ENCODE data around the gene MYO1H. TPM values are rescaled to one million over a fixed set of nuclear protein-coding genes. Genes with fewer than 3 reads are reported as not detected.

MYO1H gene
- total and polyA plus RNA-seq, 2 of the 13 experiments (the other 11 are each of a cell fraction or from before 2014, with no cell fraction given) = not detected

- TF ChIP-seq, protein P1, sequence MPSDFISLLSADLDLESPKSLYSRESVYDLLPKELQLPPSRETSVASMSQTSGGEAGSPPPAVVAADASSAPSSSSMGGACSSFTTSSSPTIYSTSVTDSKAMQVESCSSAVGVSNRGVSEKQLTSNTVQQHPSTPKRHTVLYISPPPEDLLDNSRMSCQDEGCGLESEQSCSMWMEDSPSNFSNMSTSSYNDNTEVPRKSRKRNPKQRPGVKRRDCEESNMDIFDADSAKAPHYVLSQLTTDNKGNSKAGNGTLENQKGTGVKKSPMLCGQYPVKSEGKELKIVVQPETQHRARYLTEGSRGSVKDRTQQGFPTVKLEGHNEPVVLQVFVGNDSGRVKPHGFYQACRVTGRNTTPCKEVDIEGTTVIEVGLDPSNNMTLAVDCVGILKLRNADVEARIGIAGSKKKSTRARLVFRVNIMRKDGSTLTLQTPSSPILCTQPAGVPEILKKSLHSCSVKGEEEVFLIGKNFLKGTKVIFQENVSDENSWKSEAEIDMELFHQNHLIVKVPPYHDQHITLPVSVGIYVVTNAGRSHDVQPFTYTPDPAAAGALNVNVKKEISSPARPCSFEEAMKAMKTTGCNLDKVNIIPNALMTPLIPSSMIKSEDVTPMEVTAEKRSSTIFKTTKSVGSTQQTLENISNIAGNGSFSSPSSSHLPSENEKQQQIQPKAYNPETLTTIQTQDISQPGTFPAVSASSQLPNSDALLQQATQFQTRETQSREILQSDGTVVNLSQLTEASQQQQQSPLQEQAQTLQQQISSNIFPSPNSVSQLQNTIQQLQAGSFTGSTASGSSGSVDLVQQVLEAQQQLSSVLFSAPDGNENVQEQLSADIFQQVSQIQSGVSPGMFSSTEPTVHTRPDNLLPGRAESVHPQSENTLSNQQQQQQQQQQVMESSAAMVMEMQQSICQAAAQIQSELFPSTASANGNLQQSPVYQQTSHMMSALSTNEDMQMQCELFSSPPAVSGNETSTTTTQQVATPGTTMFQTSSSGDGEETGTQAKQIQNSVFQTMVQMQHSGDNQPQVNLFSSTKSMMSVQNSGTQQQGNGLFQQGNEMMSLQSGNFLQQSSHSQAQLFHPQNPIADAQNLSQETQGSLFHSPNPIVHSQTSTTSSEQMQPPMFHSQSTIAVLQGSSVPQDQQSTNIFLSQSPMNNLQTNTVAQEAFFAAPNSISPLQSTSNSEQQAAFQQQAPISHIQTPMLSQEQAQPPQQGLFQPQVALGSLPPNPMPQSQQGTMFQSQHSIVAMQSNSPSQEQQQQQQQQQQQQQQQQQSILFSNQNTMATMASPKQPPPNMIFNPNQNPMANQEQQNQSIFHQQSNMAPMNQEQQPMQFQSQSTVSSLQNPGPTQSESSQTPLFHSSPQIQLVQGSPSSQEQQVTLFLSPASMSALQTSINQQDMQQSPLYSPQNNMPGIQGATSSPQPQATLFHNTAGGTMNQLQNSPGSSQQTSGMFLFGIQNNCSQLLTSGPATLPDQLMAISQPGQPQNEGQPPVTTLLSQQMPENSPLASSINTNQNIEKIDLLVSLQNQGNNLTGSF (CRISPR knock-in tag; IDR thresholded peaks at IDR 0.05) = no peak
- no peak for TF ChIP-seq ZNF660 (CRISPR knock-in tag; IDR thresholded peaks at IDR 0.05; ENCODE audit: borderline replicate concordance, low read depth)
- 0 out of 2 replicates have a peak, but pooled peaks have one; percentile 20 for TF ChIP-seq FOXK2 (IDR thresholded peaks at IDR 0.05)
- no peak for TF ChIP-seq DR1 (CRISPR knock-in tag; IDR thresholded peaks at IDR 0.05)
- TF ChIP-seq SYNCRIP (IDR thresholded peaks at IDR 0.05; ENCODE audit: insufficient read depth, low read depth, low read length) = no peak
- TF ChIP-seq, protein P2, sequence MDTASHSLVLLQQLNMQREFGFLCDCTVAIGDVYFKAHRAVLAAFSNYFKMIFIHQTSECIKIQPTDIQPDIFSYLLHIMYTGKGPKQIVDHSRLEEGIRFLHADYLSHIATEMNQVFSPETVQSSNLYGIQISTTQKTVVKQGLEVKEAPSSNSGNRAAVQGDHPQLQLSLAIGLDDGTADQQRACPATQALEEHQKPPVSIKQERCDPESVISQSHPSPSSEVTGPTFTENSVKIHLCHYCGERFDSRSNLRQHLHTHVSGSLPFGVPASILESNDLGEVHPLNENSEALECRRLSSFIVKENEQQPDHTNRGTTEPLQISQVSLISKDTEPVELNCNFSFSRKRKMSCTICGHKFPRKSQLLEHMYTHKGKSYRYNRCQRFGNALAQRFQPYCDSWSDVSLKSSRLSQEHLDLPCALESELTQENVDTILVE (CRISPR knock-in tag; IDR thresholded peaks at IDR 0.05) = no peak
- 0 out of 2 replicates have a peak, but pooled peaks have one; percentile 63 for TF ChIP-seq FOXC1 (CRISPR knock-in tag; IDR thresholded peaks at IDR 0.05; ENCODE audit: borderline replicate concordance)
- no peak for TF ChIP-seq MLX (CRISPR knock-in tag; IDR thresholded peaks at IDR 0.05)
- TF ChIP-seq MIXL1 (CRISPR knock-in tag; IDR thresholded peaks at IDR 0.05) = no peak
- TF ChIP-seq ZNF605 (CRISPR knock-in tag; IDR thresholded peaks at IDR 0.05) = no peak
- TF ChIP-seq NAIF1 (CRISPR knock-in tag; IDR thresholded peaks at IDR 0.05; ENCODE audit: borderline replicate concordance) = no peak
- TF ChIP-seq CENPT (CRISPR knock-in tag; IDR thresholded peaks at IDR 0.05; ENCODE audit: low read depth) = no peak
- no peak for TF ChIP-seq ZNF549 (CRISPR knock-in tag; IDR thresholded peaks at IDR 0.05)
- TF ChIP-seq TMF1 (CRISPR knock-in tag; IDR thresholded peaks at IDR 0.05; ENCODE audit: low read depth) = no peak
- TF ChIP-seq, protein P3, sequence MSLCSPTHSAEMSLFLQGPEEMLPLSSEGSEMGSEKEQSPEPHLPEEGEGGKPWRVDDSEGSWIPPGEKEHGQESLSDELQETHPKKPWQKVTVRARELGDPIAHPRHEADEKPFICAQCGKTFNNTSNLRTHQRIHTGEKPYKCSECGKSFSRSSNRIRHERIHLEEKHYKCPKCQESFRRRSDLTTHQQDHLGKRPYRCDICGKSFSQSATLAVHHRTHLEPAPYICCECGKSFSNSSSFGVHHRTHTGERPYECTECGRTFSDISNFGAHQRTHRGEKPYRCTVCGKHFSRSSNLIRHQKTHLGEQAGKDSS (CRISPR knock-in tag; IDR thresholded peaks at IDR 0.05; ENCODE audit: borderline replicate concordance, low read depth) = 0 out of 2 replicates have a peak, but pooled peaks have one; percentile 36
- no peak for TF ChIP-seq ZNF746 (CRISPR knock-in tag; IDR thresholded peaks at IDR 0.05)
- TF ChIP-seq ZNF224 (CRISPR knock-in tag; IDR thresholded peaks at IDR 0.05) = no peak
- TF ChIP-seq SKIL (CRISPR knock-in tag; IDR thresholded peaks at IDR 0.05; ENCODE audit: borderline replicate concordance) = peak; percentile 76
- no peak for TF ChIP-seq ARNT (IDR thresholded peaks at IDR 0.05)
- TF ChIP-seq ZNF34 (CRISPR knock-in tag; IDR thresholded peaks at IDR 0.05; ENCODE audit: borderline replicate concordance) = no peak
- no peak for TF ChIP-seq ZNF382 (CRISPR knock-in tag; IDR thresholded peaks at IDR 0.05; ENCODE audit: borderline replicate concordance)
Measured at GRCh38 chr12:109307051-109307450, 40.6 kb upstream of the MYO1H start (continued).

All from HepG2 (cell line).